ENCODE measurements around the gene CSRP3. TPM values are rescaled to one million over a fixed set of nuclear protein-coding genes. Genes with fewer than 3 reads are reported as not detected.

CSRP3 gene
- polyA plus RNA-seq, 1 donor from 2014 or later, result not detected

GRCh38 chr11:19216021-19216420 is 14.2 kb upstream of the CSRP3 start:
- no peaks in the 10 kb centered on the region for H3K79me2 ChIP-seq (replicated peaks; ENCODE audit: insufficient read depth, low read length)
- no peak for TF ChIP-seq POLR2AphosphoS5 (IDR thresholded peaks at IDR 0.05)
- no peak for TF ChIP-seq TAF1 (IDR thresholded peaks at IDR 0.05; ENCODE audit: low read depth)
- TF ChIP-seq EZH2 (IDR thresholded peaks at IDR 0.05; ENCODE audit: borderline replicate concordance, insufficient read depth, low read length, poor library complexity, severe bottlenecking), result no peak
- TF ChIP-seq SMC3 (conservative IDR thresholded peaks at IDR 0.05; ENCODE audit: poor library complexity), result no peak
- TF ChIP-seq EP300 (conservative IDR thresholded peaks at IDR 0.05; ENCODE audit: poor library complexity, severe bottlenecking), result no peak
- no peak for TF ChIP-seq REST (IDR thresholded peaks at IDR 0.05; ENCODE audit: borderline replicate concordance)
- no peak for TF ChIP-seq CTCF (IDR thresholded peaks at IDR 0.05; ENCODE audit: poor library complexity, severe bottlenecking)
- no peak for TF ChIP-seq RAD21 (conservative IDR thresholded peaks at IDR 0.05)
- no peak for TF ChIP-seq MXI1 (conservative IDR thresholded peaks at IDR 0.05; ENCODE audit: poor library complexity, severe bottlenecking)
- H3K9me3 ChIP-seq (ENCODE audit: low read length), result no peaks in the 10 kb centered on the region
- no peaks in the 10 kb centered on the region for H3K36me3 ChIP-seq (ENCODE audit: insufficient read depth, low read length)
- no peak overlapping the region for H2AFZ ChIP-seq (ENCODE audit: low read depth, low read length)
- no peaks in the 10 kb centered on the region for H3F3A ChIP-seq (ENCODE audit: insufficient read depth, low read length, poor library complexity, severe bottlenecking)
- no peak overlapping the region for H3K27ac ChIP-seq (ENCODE audit: low read length)
- no peaks in the 10 kb centered on the region for H4K20me1 ChIP-seq (ENCODE audit: insufficient read depth)
- no peak overlapping the region for H3K9ac ChIP-seq (ENCODE audit: low read length)
- no peaks in the 10 kb centered on the region for H3K9me2 ChIP-seq (ENCODE audit: insufficient read depth, low read length)
- H3K4me2 ChIP-seq (ENCODE audit: low read length), result no peak overlapping the region
- no peaks in the 10 kb centered on the region for H3K27me3 ChIP-seq (ENCODE audit: insufficient read depth, low read depth, low read length)
- no peak overlapping the region for H3K4me3 ChIP-seq (ENCODE audit: low read length)

- TF ChIP-seq MXI1 (conservative IDR thresholded peaks at IDR 0.05; ENCODE audit: poor library complexity, severe bottlenecking) (no peak), CTCF (IDR thresholded peaks at IDR 0.05; ENCODE audit: poor library complexity, severe bottlenecking) (no peak), SMC3 (conservative IDR thresholded peaks at IDR 0.05; ENCODE audit: poor library complexity) (no peak), EP300 (conservative IDR thresholded peaks at IDR 0.05; ENCODE audit: poor library complexity, severe bottlenecking) (no peak), EZH2 (IDR thresholded peaks at IDR 0.05; ENCODE audit: borderline replicate concordance, insufficient read depth, low read length, poor library complexity, severe bottlenecking) (no peak), REST (IDR thresholded peaks at IDR 0.05; ENCODE audit: borderline replicate concordance) (no peak), RAD21 (conservative IDR thresholded peaks at IDR 0.05) (no peak), POLR2AphosphoS5 (IDR thresholded peaks at IDR 0.05) (no peak), TAF1 (IDR thresholded peaks at IDR 0.05; ENCODE audit: low read depth) (no peak)
- Histone ChIP-seq H3K4me3 (ENCODE audit: low read length) (no peak overlapping the region), H3K9me3 (ENCODE audit: low read length) (no peaks in the 10 kb centered on the region), H3K9me2 (ENCODE audit: insufficient read depth, low read length) (no peaks in the 10 kb centered on the region), H3K36me3 (ENCODE audit: insufficient read depth, low read length) (no peaks in the 10 kb centered on the region), H3K27me3 (ENCODE audit: insufficient read depth, low read depth, low read length) (no peaks in the 10 kb centered on the region), H3K79me2 (replicated peaks; ENCODE audit: insufficient read depth, low read length) (no peaks in the 10 kb centered on the region), H3K27ac (ENCODE audit: low read length) (no peak overlapping the region), H2AFZ (ENCODE audit: low read depth, low read length) (no peak overlapping the region), H4K20me1 (ENCODE audit: insufficient read depth) (no peaks in the 10 kb centered on the region), H3F3A (ENCODE audit: insufficient read depth, low read length, poor library complexity, severe bottlenecking) (no peaks in the 10 kb centered on the region), H3K9ac (ENCODE audit: low read length) (no peak overlapping the region), H3K4me2 (ENCODE audit: low read length) (no peak overlapping the region)
Measured at GRCh38 chr11:19209617-19210370, 8.0 kb upstream of the CSRP3 start.
